Iris pigment epithelial cell (primary cell): Measurements from ENCODE around the gene PSD4.
A peak's percentile ranks its signal among the peaks of the same experiment; 100 is the strongest.

Experiments
- DNase-seq: peaks from one replicate; pipeline ENCODE4 v3.0.0-alpha.2; 2011; ENCODE audit warnings: low read depth

PSD4 gene

DNA sequence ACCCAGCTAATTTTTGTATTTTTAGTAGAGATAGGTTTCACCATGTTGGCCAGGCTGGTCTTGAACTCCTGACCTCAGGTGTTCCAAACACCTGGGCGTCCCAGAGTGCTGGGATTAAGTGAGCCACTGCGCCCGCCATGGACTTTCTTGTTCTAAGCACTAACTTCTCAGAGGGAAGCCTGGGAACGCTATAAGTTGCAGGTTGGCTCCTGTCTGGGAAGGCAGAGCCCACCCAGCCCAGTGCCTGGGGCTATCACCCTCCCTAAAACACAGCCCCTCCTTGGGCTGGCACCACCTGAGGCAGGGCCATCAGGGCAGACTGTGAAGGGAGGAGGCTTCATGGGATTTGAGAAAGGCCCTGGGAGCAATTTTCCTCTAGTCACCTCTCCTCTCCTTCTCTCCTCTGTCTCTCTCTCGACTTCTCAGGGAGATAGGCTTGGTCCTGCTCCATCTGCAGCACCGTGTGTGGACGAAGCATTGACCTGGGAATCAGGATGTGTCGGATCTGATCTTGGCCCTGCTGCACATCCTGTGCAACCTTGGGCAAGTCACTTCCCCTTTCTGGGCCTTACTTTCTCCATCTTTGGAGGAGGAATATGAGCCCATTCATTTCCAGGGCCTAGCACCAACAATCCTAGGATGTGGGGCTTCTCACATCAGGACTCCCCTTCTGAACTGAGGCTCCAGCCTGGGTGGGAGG is 10.9 kb downstream of the PSD4 start:
- no peak for DNase-seq

- DNase-seq: no peak
Measured at GRCh38 chr2:113185664-113186432, 12.1 kb downstream of the PSD4 start.

- DNase-seq: no peak
Measured at GRCh38 chr2:113186433-113186796, 12.6 kb downstream of the PSD4 start.

DNA sequence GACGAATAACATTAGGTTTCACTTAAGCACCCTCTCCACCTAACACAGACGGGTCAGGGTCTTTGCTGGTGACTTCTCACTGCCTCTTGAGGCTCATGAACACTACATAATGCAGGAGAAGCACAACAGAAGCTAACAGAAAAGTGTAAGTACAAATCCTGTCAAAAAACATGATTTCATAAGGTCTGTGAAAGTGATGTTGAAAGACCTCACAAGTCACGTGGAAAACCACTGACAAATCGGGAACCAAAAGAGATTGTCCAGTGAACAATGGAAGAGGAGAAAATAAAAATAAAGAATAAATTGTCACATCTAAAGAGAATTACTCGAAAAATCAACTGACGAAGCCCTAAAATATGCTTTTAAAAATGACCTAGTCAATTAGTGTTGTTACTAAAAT is 14.0 kb downstream of the PSD4 start:
- no peak for DNase-seq

DNA sequence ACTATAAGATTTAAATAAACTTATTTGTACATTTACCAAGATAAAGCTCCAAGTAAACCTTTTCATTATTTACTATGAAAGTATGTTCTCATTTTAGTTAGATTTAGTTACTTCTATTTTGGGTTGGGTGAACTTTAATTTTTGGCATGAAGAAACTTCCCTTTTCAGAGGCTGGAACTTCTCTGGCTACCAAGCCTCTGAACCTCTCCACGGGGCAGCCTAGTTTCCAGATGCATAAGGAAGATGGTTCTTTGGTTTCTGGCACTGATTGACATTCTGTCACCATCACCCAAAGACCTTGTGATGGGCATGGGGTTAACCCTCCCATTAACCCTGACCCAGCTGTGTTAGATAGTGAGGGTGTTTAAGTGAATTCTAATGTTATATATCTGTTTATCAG is 17.1 kb downstream of the PSD4 start:
- DNase-seq: no peak

GRCh38 chr2:113192459-113193100 is 18.8 kb downstream of the PSD4 start:
- DNase-seq: no peak

- no peak for DNase-seq
Measured at GRCh38 chr2:113195923-113196501, 22.2 kb downstream of the PSD4 start.

- no peak for DNase-seq
Measured at GRCh38 chr2:113196839-113197238, 23.1 kb downstream of the PSD4 start.

DNA sequence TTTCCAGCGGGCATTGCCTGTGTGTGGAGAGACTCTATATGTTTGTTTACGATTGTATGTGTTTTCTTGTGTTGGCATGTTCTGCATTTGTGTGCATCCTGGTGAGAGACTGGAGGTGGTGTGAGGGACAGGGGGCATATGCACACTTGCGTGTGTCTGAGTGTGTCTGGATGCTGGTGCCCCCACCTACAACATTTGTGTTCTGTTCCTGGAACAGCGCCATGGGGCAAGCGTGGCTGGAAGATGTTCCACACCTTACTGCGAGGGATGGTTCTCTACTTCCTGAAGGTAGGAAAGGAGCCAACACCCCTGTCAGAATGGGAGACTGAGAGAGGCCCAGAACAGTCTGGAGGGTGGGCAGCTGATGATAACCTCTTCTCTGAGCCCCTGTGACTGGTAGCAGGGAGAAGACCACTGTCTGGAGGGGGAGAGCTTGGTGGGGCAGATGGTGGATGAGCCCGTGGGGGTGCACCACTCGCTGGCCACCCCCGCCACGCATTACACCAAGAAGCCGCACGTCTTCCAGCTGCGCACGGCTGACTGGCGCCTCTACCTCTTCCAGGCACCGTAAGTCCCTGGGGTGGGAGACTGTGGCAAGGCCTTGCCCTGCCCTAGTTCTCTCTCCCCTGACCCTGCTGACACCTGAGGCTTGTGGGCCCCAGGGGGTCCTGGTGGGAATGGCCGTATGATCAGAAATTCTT is 23.7 kb downstream of the PSD4 start:
- DNase-seq: no peak

DNA sequence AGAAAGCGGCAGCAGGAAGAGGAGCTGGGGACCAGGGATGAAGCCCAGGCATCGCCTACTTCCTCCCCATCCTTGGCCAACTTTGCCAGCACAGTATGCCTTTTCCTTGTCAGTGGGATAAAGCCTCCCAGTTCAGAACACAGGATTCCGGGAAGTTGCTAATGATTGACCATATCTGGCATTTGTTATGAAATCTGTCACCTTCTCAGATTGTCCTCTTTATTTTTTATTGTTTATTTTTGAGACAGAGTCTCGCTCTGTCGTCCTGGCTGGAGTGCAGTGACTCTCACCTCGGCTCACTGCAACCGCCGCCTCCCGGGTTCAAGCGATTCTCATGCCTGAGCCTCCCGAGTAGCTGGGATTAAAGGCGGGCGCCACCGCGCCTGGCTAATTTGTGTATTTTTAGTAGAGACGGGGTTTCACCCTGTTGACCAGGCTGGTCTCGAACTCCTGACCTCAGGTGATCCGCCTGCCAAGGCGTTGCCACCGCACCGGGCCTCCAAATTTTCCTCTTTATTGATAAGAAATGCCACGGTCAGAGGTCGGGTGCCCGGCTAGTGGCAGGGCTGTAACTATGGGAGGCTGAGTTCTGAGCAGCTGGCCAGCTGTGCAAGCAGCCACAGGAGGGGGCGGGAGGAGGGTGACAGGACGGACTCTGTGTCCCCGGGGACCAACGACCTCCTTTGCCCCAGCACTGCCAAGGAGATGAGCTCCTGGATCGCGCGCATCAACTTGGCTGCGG is 24.4 kb downstream of the PSD4 start:
- no peak for DNase-seq

DNA sequence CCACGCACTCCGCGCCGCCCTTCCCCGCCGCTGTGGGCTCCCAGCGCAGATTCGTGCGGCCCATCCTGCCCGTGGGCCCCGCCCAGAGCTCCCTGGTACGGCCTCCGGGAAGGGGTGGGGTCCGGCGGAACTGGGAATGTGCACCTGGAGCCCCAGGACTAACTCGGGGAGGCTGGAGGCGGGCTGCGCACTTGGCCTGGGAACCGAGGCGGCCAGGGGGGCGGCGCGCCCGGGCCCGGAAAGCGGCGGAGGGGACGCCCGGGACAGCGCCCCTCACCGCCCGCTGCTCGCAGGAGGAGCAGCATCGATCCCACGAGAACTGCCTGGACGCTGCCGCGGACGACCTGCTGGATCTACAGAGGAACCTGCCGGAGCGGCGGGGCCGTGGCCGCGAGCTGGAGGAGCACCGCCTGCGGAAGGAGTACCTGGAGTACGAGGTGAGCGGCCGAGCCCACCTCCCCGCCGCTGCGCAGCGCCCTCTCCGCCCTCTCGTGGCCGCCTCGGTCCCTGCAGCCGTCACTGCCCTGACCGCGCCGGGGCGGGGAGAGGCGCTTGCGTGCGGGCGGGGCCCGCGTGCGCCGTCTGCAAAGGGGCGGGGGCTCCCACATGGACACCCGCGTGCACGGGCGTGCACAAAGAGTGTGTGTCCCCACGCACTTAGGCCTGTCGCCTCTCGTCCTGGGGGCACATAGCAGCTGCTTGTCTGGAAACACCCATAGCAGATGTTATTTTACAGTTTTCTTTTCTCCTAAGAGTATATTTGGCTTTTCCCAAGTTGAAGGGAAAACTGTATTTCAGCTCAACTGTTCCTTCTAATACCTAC is 25.2 kb downstream of the PSD4 start:
- DNase-seq: peak; percentile 66

GRCh38 chr2:113200236-113200635 is 26.5 kb downstream of the PSD4 start:
- DNase-seq: no peak

DNA sequence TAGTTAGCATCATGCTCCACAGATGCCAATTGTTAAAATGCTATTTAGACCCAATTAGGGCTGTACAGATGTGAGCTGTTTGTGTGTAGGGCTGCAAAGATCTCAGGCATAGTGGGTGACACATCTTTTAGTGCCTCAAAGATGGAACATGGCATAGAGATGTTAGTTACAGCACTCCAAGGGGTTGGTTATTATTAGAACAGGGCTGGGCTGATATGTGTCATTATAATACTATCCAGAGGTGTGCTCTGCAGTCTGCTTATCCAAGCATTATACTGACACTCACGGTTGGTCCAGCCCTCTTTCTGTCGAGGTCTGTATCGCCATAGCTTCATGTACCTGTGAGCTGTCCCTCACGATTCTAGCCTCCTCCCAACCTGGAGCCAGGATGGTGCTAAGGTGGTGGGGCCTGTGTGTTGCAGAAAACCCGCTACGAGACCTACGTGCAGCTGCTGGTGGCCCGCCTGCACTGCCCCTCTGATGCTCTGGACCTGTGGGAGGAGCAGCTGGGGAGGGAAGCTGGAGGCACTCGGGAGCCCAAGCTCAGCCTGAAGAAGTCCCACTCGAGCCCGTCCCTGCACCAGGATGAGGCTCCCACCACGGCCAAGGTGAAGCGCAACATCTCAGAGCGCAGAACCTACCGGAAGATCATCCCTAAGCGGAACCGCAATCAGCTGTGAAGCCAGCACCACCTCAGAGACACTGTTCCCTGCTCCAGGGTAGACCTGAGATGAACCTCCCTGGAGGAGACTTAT is 27.1 kb downstream of the PSD4 start:
- no peak for DNase-seq

- no peak for DNase-seq
Measured at GRCh38 chr2:113201496-113202304, 27.9 kb downstream of the PSD4 start.

DNA sequence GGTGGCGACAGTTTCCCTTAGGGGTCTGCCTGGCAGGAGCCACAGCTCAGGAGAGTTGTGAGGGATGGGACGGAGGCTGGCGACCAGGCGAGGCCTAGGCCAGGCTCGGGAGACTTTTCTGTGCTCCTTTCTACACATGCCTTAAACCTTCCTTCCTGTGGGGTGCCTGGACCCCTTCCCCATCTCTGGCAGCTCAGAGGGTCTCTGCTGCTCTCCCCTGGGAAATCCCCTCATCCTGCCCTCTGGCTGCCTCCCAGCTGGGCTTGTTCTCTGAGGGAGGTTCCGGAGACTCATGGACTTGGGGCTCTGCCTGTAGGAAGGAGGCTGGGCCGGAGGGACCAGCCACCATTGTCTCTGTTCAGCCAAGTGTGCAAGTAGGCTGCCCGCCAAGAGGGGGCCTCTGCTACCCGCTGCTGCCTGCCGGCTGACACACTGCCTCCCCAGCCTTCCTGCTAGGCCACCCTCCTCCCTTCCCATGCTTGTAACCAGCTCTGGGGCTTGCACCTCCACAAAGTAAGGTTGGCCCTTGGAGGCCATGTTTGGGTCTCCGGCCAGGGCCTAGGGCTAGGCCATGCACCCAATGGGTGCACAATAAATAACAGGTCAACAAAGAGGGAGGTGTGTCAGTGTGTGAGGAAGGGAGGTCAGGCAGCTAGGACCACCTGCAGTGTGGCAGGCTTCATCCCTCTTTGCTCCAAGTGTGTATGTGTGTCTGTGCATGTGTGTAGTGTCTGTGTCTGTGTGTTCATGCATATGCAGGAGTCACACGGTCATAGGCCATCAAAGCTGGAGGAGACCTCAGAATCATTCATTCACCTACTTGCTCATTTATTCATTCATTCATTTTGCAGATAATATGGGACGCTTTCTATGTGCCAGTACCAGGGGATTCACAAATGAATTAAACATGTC is 28.8 kb downstream of the PSD4 start:
- DNase-seq: no peak

- DNase-seq: no peak
Measured at GRCh38 chr2:113203217-113203530, 29.4 kb downstream of the PSD4 start.

DNA sequence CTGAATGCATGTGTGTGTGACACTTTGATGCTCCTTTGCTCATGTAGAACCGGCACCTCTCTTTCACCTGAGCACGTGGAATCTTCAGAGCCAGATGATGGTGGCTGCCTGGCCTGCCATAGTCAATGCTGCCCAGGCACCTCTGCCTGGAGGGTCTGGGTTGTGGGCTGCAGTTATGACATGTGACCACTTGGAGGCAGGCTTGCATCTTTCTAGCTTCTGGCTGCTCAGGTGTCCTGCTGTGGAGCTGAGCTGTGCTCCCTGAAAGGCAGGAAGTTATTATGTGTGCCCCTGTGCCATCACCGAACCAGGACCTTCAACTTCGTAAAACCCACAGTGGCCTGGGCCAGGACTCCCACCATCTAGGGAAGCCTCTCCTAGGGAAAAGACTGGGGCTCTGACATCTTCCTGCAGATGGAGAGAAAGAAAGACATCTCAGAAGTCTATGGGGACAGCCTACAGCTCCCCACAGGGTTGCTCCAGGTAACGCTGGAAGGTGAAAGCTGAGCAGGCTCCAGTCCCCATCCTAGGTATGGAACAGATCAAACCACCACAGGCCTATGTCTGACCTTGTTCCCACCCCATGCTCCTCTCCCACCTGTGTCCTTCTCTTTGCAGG is 30.2 kb downstream of the PSD4 start:
- DNase-seq: peak; percentile 60

DNA sequence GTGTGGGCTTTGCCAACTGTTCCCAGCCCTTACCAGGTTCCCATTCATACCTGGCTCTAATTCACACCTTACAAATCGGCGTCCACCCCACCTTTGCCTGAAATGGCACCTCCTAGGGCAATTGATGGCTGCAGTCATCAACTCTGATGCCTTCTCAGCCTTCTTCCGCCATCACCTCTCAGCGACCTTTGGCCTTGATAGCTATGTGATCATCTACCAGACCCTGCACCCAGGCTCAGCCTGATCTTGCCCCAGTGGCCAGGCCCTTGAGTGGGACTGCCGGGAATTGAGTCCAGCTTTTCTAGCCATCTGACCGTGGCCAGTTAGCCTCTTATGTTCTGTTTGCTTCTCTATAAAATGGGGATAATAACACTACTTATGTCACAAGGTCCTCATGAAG is 32.5 kb downstream of the PSD4 start:
- no peak for DNase-seq
